ENCODE results near the gene ITGA1.

The ITGA1 gene

DNA sequence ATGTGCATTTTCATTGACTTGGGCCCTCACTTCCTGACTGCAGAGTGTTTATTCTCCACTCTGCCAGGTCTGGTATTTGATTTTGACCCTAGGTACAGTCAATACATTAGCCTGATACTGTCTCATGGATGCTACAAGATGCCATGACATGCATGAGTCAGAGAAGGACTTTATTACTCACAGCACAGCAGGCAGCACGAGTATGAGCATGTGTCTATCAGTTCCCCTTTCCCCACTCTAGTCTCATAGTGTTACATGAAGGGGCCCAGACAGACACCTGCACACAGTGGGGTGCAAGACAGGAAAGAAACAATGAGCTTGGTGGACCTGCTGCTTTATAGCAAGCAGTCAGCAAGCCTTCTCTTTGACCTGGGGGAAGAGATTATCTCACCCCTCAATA lies 221.0 kb downstream of the ITGA1 start:
- FAIRE-seq, result no peak
- no peak for DNase-seq (ENCODE audit: extremely low spot score, insufficient read length, low read depth)
